ENCODE measurements around the gene KCNH8.

The KCNH8 gene

GRCh38 chr3:19273091-19273490 lies 124.8 kb downstream of the KCNH8 start:
- no CpG with 5 or more reads among the region's 1 CpG for WGBS, 2 experiments (ENCODE audit: insufficient coverage in 2 of 2)
- H3K9me3 ChIP-seq (ENCODE audit: control insufficient read depth, low read length): no peaks in the 10 kb centered on the region
- H3K27ac ChIP-seq (ENCODE audit: low read depth, low read length, severe bottlenecking): no peak overlapping the region
- H3K4me1 ChIP-seq (ENCODE audit: control insufficient read depth, insufficient read depth, low read length, poor library complexity, severe bottlenecking): no peaks in the 10 kb centered on the region
- no peak overlapping the region for H3K4me3 ChIP-seq (ENCODE audit: extremely low read depth, insufficient read depth, low read length, poor library complexity, severe bottlenecking)
- no peaks in the 10 kb centered on the region for H3K36me3 ChIP-seq (ENCODE audit: control insufficient read depth, insufficient read depth, low read length)

GRCh38 chr3:19274576-19274975 lies 126.3 kb downstream of the KCNH8 start:
- Histone ChIP-seq H3K36me3 (ENCODE audit: control insufficient read depth, insufficient read depth, low read length) (no peaks in the 10 kb centered on the region), H3K4me1 (ENCODE audit: control insufficient read depth, insufficient read depth, low read length, poor library complexity, severe bottlenecking) (no peaks in the 10 kb centered on the region), H3K27ac (ENCODE audit: low read depth, low read length, severe bottlenecking) (no peak overlapping the region), H3K9me3 (ENCODE audit: control insufficient read depth, low read length) (no peaks in the 10 kb centered on the region), H3K4me3 (ENCODE audit: extremely low read depth, insufficient read depth, low read length, poor library complexity, severe bottlenecking) (no peak overlapping the region)
- WGBS, 2 experiments (ENCODE audit: insufficient coverage in 2 of 2): no CpG with 5 or more reads among the region's 1 CpG

GRCh38 chr3:19284974-19285373 lies 136.7 kb downstream of the KCNH8 start:
- Histone ChIP-seq H3K27ac (ENCODE audit: low read depth, low read length, severe bottlenecking) (no peak overlapping the region), H3K4me3 (ENCODE audit: extremely low read depth, insufficient read depth, low read length, poor library complexity, severe bottlenecking) (no peak overlapping the region), H3K9me3 (ENCODE audit: control insufficient read depth, low read length) (no peaks in the 10 kb centered on the region), H3K4me1 (ENCODE audit: control insufficient read depth, insufficient read depth, low read length, poor library complexity, severe bottlenecking) (no peaks in the 10 kb centered on the region), H3K36me3 (ENCODE audit: control insufficient read depth, insufficient read depth, low read length) (no peaks in the 10 kb centered on the region)
- WGBS, 2 experiments (ENCODE audit: insufficient coverage in 2 of 2): 80 to 88% methylated on average over 1 to 2 of the region's 3 CpGs

- no peaks in the 10 kb centered on the region for H3K36me3 ChIP-seq (ENCODE audit: control insufficient read depth, insufficient read depth, low read length)
- WGBS, 2 experiments (ENCODE audit: insufficient coverage in 2 of 2): 63 to 71% methylated on average over 1 of the region's 4 CpGs
- H3K4me1 ChIP-seq (ENCODE audit: control insufficient read depth, insufficient read depth, low read length, poor library complexity, severe bottlenecking): no peaks in the 10 kb centered on the region
- no peaks in the 10 kb centered on the region for H3K9me3 ChIP-seq (ENCODE audit: control insufficient read depth, low read length)
- H3K4me3 ChIP-seq (ENCODE audit: extremely low read depth, insufficient read depth, low read length, poor library complexity, severe bottlenecking): no peak overlapping the region
- H3K27ac ChIP-seq (ENCODE audit: low read depth, low read length, severe bottlenecking): no peak overlapping the region
These were observed 145.0 kb downstream of the KCNH8 start for GRCh38 chr3:19293295-19293694.

DNA sequence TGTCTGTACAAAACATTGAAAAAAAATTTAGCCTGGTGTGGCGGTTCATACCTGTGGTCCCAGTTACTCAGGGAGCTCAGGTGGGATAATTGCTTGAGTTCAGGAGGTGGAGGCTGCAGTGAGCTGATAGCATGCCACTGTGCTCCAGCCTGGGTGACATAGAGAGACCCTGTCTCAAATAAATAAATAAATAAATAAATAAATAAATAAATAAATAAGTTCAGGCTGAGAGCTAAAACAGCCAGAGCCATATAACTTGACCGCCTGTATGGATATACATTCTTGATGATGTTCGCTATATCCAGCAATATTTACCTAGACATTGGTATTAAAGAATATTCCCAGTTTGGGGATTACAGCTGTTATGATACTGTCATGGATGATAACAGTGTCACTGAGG lies 146.9 kb downstream of the KCNH8 start:
- H3K4me3 ChIP-seq (ENCODE audit: extremely low read depth, insufficient read depth, low read length, poor library complexity, severe bottlenecking): no peak overlapping the region
- no peaks in the 10 kb centered on the region for H3K36me3 ChIP-seq (ENCODE audit: control insufficient read depth, insufficient read depth, low read length)
- H3K27ac ChIP-seq (ENCODE audit: low read depth, low read length, severe bottlenecking): no peak overlapping the region
- WGBS, 2 experiments (ENCODE audit: insufficient coverage in 2 of 2): 89 to 100% methylated on average over 1 of the region's 3 CpGs
- no peaks in the 10 kb centered on the region for H3K4me1 ChIP-seq (ENCODE audit: control insufficient read depth, insufficient read depth, low read length, poor library complexity, severe bottlenecking)
- no peaks in the 10 kb centered on the region for H3K9me3 ChIP-seq (ENCODE audit: control insufficient read depth, low read length)

DNA sequence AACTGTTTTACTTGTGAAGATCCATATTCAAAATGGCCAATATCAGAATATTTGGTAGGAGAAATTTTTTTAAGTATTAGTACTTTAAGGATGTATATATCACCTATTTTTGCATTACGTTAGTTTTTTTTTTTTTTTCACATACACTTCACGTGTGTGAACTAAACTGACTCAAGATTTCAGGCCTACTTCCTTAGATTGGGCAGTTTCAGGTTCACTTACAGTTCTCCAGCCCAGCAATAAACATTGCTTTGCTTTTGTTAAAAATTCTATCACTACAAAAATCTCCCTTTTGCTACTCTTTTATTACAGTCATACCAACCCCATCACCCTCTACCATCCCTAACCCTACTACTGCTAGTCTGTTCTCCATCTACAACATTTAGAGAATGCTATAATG lies 183.6 kb downstream of the KCNH8 start:
- Histone ChIP-seq H3K4me3 (ENCODE audit: extremely low read depth, insufficient read depth, low read length, poor library complexity, severe bottlenecking) (no peak overlapping the region), H3K4me1 (ENCODE audit: control insufficient read depth, insufficient read depth, low read length, poor library complexity, severe bottlenecking) (no peaks in the 10 kb centered on the region), H3K9me3 (ENCODE audit: control insufficient read depth, low read length) (no peaks in the 10 kb centered on the region), H3K27ac (ENCODE audit: low read depth, low read length, severe bottlenecking) (no peak overlapping the region), H3K36me3 (ENCODE audit: control insufficient read depth, insufficient read depth, low read length) (no peaks in the 10 kb centered on the region)
- WGBS, 2 experiments (ENCODE audit: insufficient coverage in 2 of 2): 90 to 100% methylated on average over 2 of the region's 2 CpGs

- Histone ChIP-seq H3K27ac (ENCODE audit: low read depth, low read length, severe bottlenecking) (no peak overlapping the region), H3K4me1 (ENCODE audit: control insufficient read depth, insufficient read depth, low read length, poor library complexity, severe bottlenecking) (no peaks in the 10 kb centered on the region), H3K9me3 (ENCODE audit: control insufficient read depth, low read length) (no peaks in the 10 kb centered on the region), H3K4me3 (ENCODE audit: extremely low read depth, insufficient read depth, low read length, poor library complexity, severe bottlenecking) (no peak overlapping the region), H3K36me3 (ENCODE audit: control insufficient read depth, insufficient read depth, low read length) (no peaks in the 10 kb centered on the region)
- WGBS, 2 experiments (ENCODE audit: insufficient coverage in 2 of 2): 70 to 78% methylated on average over 5 to 6 of the region's 6 CpGs
These were observed 185.8 kb downstream of the KCNH8 start for GRCh38 chr3:19334120-19334519.

DNA sequence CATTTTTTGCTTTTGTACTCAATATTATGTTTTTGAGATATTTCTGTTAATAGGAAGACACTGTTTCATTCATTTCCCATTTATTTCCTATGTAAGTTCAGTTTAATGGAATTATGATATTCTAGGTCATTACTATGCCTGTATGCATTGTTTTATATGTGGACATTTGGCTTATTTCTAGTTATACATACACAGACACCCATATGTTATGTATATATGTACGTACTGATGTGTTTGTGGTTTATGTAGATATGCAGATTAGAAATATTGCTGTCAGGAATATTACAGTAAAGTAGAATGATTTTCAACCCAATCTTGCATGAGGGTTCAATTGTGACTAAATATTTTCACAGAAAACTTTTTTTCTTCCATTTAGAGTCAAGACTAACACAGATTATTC lies 190.5 kb downstream of the KCNH8 start:
- no CpG with 5 or more reads among the region's 1 CpG for WGBS, 2 experiments (ENCODE audit: insufficient coverage in 2 of 2)
- Histone ChIP-seq H3K27ac (ENCODE audit: low read depth, low read length, severe bottlenecking) (no peak overlapping the region), H3K9me3 (ENCODE audit: control insufficient read depth, low read length) (no peaks in the 10 kb centered on the region), H3K4me3 (ENCODE audit: extremely low read depth, insufficient read depth, low read length, poor library complexity, severe bottlenecking) (no peak overlapping the region), H3K4me1 (ENCODE audit: control insufficient read depth, insufficient read depth, low read length, poor library complexity, severe bottlenecking) (no peaks in the 10 kb centered on the region), H3K36me3 (ENCODE audit: control insufficient read depth, insufficient read depth, low read length) (no peaks in the 10 kb centered on the region)

DNA sequence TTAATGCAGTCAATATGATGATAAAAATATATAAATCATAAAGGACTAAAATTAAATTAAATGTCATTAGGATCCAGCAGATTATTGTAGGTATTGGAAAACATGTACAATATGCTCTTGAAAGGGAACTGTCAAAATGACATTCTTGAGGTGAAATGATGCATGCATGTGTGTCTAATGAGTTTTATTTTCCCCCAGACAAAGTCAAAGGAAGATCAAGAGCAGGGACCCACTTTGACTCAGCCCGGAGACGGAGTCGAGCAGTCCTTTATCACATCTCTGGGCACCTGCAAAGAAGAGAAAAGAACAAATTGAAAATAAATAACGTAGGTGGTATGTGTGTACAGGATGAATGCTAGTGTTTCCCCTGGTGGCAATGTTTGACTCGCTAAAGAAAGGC lies 194.1 kb downstream of the KCNH8 start:
- no peaks in the 10 kb centered on the region for H3K36me3 ChIP-seq (ENCODE audit: control insufficient read depth, insufficient read depth, low read length)
- no peak overlapping the region for H3K4me3 ChIP-seq (ENCODE audit: extremely low read depth, insufficient read depth, low read length, poor library complexity, severe bottlenecking)
- no peaks in the 10 kb centered on the region for H3K4me1 ChIP-seq (ENCODE audit: control insufficient read depth, insufficient read depth, low read length, poor library complexity, severe bottlenecking)
- WGBS, 2 experiments (ENCODE audit: insufficient coverage in 2 of 2): 87% methylated on average over 3 of the region's 5 CpGs; no CpG with 5 or more reads in 1 of the 2 experiments
- H3K27ac ChIP-seq (ENCODE audit: low read depth, low read length, severe bottlenecking): no peak overlapping the region
- no peaks in the 10 kb centered on the region for H3K9me3 ChIP-seq (ENCODE audit: control insufficient read depth, low read length)

- H3K9me3 ChIP-seq (ENCODE audit: control insufficient read depth, low read length): no peaks in the 10 kb centered on the region
- no peaks in the 10 kb centered on the region for H3K36me3 ChIP-seq (ENCODE audit: control insufficient read depth, insufficient read depth, low read length)
- H3K4me3 ChIP-seq (ENCODE audit: extremely low read depth, insufficient read depth, low read length, poor library complexity, severe bottlenecking): no peak overlapping the region
- H3K27ac ChIP-seq (ENCODE audit: low read depth, low read length, severe bottlenecking): no peak overlapping the region
- no CpG with 5 or more reads among the region's 1 CpG for WGBS, 2 experiments (ENCODE audit: insufficient coverage in 2 of 2)
- H3K4me1 ChIP-seq (ENCODE audit: control insufficient read depth, insufficient read depth, low read length, poor library complexity, severe bottlenecking): no peaks in the 10 kb centered on the region
These were observed 198.4 kb downstream of the KCNH8 start for GRCh38 chr3:19346759-19347158.

GRCh38 chr3:19347671-19348070 lies 199.4 kb downstream of the KCNH8 start:
- 71 to 82% methylated on average over 7 of the region's 7 CpGs for WGBS, 2 experiments (ENCODE audit: insufficient coverage in 2 of 2)
- Histone ChIP-seq H3K9me3 (ENCODE audit: control insufficient read depth, low read length) (no peaks in the 10 kb centered on the region), H3K36me3 (ENCODE audit: control insufficient read depth, insufficient read depth, low read length) (no peaks in the 10 kb centered on the region), H3K4me1 (ENCODE audit: control insufficient read depth, insufficient read depth, low read length, poor library complexity, severe bottlenecking) (no peaks in the 10 kb centered on the region), H3K27ac (ENCODE audit: low read depth, low read length, severe bottlenecking) (no peak overlapping the region), H3K4me3 (ENCODE audit: extremely low read depth, insufficient read depth, low read length, poor library complexity, severe bottlenecking) (no peak overlapping the region)

GRCh38 chr3:19348500-19348899 lies 200.2 kb downstream of the KCNH8 start:
- H3K27ac ChIP-seq (ENCODE audit: low read depth, low read length, severe bottlenecking): no peak overlapping the region
- no peaks in the 10 kb centered on the region for H3K36me3 ChIP-seq (ENCODE audit: control insufficient read depth, insufficient read depth, low read length)
- 43 to 80% methylated on average over 1 of the region's 2 CpGs for WGBS, 2 experiments (ENCODE audit: insufficient coverage in 2 of 2)
- H3K4me1 ChIP-seq (ENCODE audit: control insufficient read depth, insufficient read depth, low read length, poor library complexity, severe bottlenecking): no peaks in the 10 kb centered on the region
- no peaks in the 10 kb centered on the region for H3K9me3 ChIP-seq (ENCODE audit: control insufficient read depth, low read length)
- H3K4me3 ChIP-seq (ENCODE audit: extremely low read depth, insufficient read depth, low read length, poor library complexity, severe bottlenecking): no peak overlapping the region

All from mesodermal cell (in vitro differentiated cells).